Loucy (cell line): ENCODE measurements around the gene PCDHGA1.

ENCODE experiments used
- H2AFZ ChIP-seq: fragments of 200-600 bp; sonication (generic); 2 replicates; pipeline ENCODE4 v1.6.0; 2016; ENCODE audit warnings: antibody characterized with exemption, mild to moderate bottlenecking, low read length, moderate library complexity
- H3F3A ChIP-seq: fragments of 200-600 bp; 2 replicates; pipeline ENCODE4 v1.6.0; 2016; ENCODE audit warnings: antibody characterized with exemption, low read depth, mild to moderate bottlenecking
- H3K27me3 ChIP-seq: fragments of 200-600 bp; sonication (generic); 2 replicates; pipeline ENCODE4 v1.6.1; 2014; ENCODE audit warnings: low read length, mild to moderate bottlenecking; ENCODE audit not compliant: insufficient read depth, poor library complexity, severe bottlenecking
- H3K36me3 ChIP-seq: fragments of 200-600 bp; sonication (generic); 2 replicates; pipeline ENCODE4 v1.6.1; 2016; ENCODE audit warnings: low read length; ENCODE audit not compliant: insufficient read depth
- H3K4me1 ChIP-seq: fragments of 200-600 bp; sonication (generic); 2 replicates; pipeline ENCODE4 v1.5.1; 2014; ENCODE audit warnings: low read length, mild to moderate bottlenecking; ENCODE audit not compliant: insufficient read depth, poor library complexity, severe bottlenecking
- H3K4me2 ChIP-seq: fragments of 200-600 bp; sonication (generic); 2 replicates; pipeline ENCODE4 v1.6.0; 2014; ENCODE audit warnings: antibody characterized with exemption, low read length, low read depth, mild to moderate bottlenecking; ENCODE audit not compliant: poor library complexity, severe bottlenecking
- H3K4me3 ChIP-seq: fragments of 200-600 bp; sonication (generic); 2 replicates; pipeline ENCODE4 v1.5.1; 2014; ENCODE audit warnings: low read length, mild to moderate bottlenecking, mixed read lengths; ENCODE audit not compliant: poor library complexity, severe bottlenecking
- H3K79me2 ChIP-seq: fragments of 200-600 bp; sonication (generic); 2 replicates; pipeline ENCODE4 v1.6.1; 2014; ENCODE audit warnings: low read length; ENCODE audit not compliant: insufficient read depth
- H3K9ac ChIP-seq: fragments of 200-600 bp; sonication (generic); 2 replicates; pipeline ENCODE4 v1.6.0; 2014; ENCODE audit warnings: mild to moderate bottlenecking, low read depth, low read length, moderate library complexity; ENCODE audit not compliant: poor library complexity, severe bottlenecking
- H3K9me2 ChIP-seq: fragments of 200-600 bp; sonication (generic); replicated peaks from 2 replicates; pipeline ENCODE4 v1.6.1; 2016; ENCODE audit warnings: low read depth, low read length, mixed read lengths
- H3K9me3 ChIP-seq: fragments of 200-600 bp; sonication (generic); 2 replicates; pipeline ENCODE4 v1.6.1; 2014; ENCODE audit warnings: mild to moderate bottlenecking, antibody characterized with exemption, low read length, low read depth; ENCODE audit not compliant: insufficient read depth
- H4K20me1 ChIP-seq: fragments of 200-600 bp; sonication (generic); 2 replicates; pipeline ENCODE4 v1.6.0; 2014; ENCODE audit warnings: antibody characterized with exemption, low read length, mild to moderate bottlenecking; ENCODE audit not compliant: insufficient read depth, poor library complexity, severe bottlenecking
- EZH2phosphoT487 ChIP-seq: fragments of 200-600 bp; IDR thresholded peaks from 2 replicates; pipeline ENCODE4 v1.6.1; 2018; ENCODE audit warnings: antibody characterized with exemption, mild to moderate bottlenecking, moderate library complexity, borderline replicate concordance
- TF ChIP-seq, protein P1 (sequence below): fragments of 200-600 bp; sonication (generic); conservative IDR thresholded peaks from 2 replicates; pipeline ENCODE4 v1.5.1; 2014; ENCODE audit warnings: mild to moderate bottlenecking, antibody characterized with exemption, low read length

PCDHGA1 gene

GRCh38 chr5:141369994-141370848 is 39.9 kb downstream of the PCDHGA1 start, which contains the start of gene PCDHGB3:
TSS of gene PCDHGB3 (plus strand) at chr5:141370242. CDS start at chr5:141370395, 153 bp downstream.
- no peaks in the 10 kb centered on the region for H3K27me3 ChIP-seq
- H3K79me2 ChIP-seq = no peaks in the 10 kb centered on the region
- no peak within 1 kb of the TSS for H3K9ac ChIP-seq
- H3K36me3 ChIP-seq = no peaks in the 10 kb centered on the region
- no peaks in the 10 kb centered on the region for H3F3A ChIP-seq
- TF ChIP-seq, protein P1, sequence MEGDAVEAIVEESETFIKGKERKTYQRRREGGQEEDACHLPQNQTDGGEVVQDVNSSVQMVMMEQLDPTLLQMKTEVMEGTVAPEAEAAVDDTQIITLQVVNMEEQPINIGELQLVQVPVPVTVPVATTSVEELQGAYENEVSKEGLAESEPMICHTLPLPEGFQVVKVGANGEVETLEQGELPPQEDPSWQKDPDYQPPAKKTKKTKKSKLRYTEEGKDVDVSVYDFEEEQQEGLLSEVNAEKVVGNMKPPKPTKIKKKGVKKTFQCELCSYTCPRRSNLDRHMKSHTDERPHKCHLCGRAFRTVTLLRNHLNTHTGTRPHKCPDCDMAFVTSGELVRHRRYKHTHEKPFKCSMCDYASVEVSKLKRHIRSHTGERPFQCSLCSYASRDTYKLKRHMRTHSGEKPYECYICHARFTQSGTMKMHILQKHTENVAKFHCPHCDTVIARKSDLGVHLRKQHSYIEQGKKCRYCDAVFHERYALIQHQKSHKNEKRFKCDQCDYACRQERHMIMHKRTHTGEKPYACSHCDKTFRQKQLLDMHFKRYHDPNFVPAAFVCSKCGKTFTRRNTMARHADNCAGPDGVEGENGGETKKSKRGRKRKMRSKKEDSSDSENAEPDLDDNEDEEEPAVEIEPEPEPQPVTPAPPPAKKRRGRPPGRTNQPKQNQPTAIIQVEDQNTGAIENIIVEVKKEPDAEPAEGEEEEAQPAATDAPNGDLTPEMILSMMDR = no peak
- no peak for TF ChIP-seq EZH2phosphoT487
- H3K4me2 ChIP-seq = no peak within 1 kb of the TSS
- H3K4me1 ChIP-seq = no peaks in the 10 kb centered on the region
- H3K9me2 ChIP-seq = no peaks in the 10 kb centered on the region
- no peak within 1 kb of the TSS for H2AFZ ChIP-seq
- H3K9me3 ChIP-seq = peaks cover 2% of the 10 kb centered on the region; the same call in 1 of the 2 replicates
- no peak within 1 kb of the TSS for H3K4me3 ChIP-seq
- no peaks in the 10 kb centered on the region for H4K20me1 ChIP-seq

GRCh38 chr5:141371572-141372475 is 41.5 kb downstream of the PCDHGA1 start:
- H3K79me2 ChIP-seq = no peaks in the 10 kb centered on the region
- H3K9me3 ChIP-seq = peaks cover 2% of the 10 kb centered on the region; the same call in 1 of the 2 replicates
- no peaks in the 10 kb centered on the region for H3K27me3 ChIP-seq

DNA sequence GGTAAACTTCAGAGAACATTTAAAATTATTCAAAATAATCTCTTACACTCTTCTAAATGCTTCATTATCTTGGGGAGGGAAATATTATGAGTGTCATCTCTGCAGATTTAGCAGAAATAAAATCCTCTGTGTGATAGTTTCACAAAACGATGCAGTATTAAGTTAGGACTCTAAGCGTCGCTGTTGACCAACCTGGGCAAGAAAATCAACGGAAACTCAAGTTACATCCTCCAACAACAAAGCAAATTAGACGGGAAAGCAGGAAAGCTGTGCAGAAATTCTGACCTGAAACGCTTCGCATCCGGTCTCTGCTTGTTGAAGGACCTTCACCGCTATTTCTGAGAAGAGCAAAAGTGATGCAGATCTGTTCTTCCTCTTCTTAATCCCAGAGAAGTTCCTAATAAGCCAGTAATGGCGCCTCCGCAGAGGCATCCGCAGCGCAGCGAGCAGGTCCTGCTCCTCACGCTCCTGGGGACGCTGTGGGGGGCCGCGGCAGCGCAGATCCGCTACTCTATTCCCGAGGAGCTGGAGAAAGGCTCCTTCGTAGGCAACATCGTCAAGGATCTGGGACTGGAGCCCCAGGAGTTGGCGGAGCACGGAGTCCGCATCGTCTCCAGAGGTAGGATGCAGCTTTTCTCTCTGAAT is 43.5 kb downstream of the PCDHGA1 start, which contains the start of gene PCDHGA6:
PCDHGA6 (plus strand) TSS at position 219 of the 645 bp plus-strand sequence; CDS start at position 412, 193 bp downstream.
- no peaks in the 10 kb centered on the region for H4K20me1 ChIP-seq
- H3K4me1 ChIP-seq = no peaks in the 10 kb centered on the region
- H3K79me2 ChIP-seq = no peaks in the 10 kb centered on the region
- H3F3A ChIP-seq = no peaks in the 10 kb centered on the region
- H3K36me3 ChIP-seq = no peaks in the 10 kb centered on the region
- no peak within 1 kb of the TSS for H3K4me2 ChIP-seq
- H3K9me2 ChIP-seq = no peaks in the 10 kb centered on the region
- no peak within 1 kb of the TSS for H3K4me3 ChIP-seq
- TF ChIP-seq, protein P1 = no peak
- TF ChIP-seq EZH2phosphoT487 = no peak
- no peak within 1 kb of the TSS for H2AFZ ChIP-seq
- peaks cover 2% of the 10 kb centered on the region; the same call in 1 of the 2 replicates for H3K9me3 ChIP-seq
- H3K9ac ChIP-seq = no peak within 1 kb of the TSS
- H3K27me3 ChIP-seq = no peaks in the 10 kb centered on the region

More at GRCh38 chr5:141371572-141372475, 41.5 kb downstream of the PCDHGA1 start:
- H3K9ac ChIP-seq = no peak overlapping the region
- H3K9me2 ChIP-seq = no peaks in the 10 kb centered on the region
- TF ChIP-seq, protein P1 = no peak
- TF ChIP-seq EZH2phosphoT487 = no peak
- no peak overlapping the region for H3K4me2 ChIP-seq
- no peaks in the 10 kb centered on the region for H4K20me1 ChIP-seq
- H3K36me3 ChIP-seq = no peaks in the 10 kb centered on the region
- H3K4me3 ChIP-seq = no peak overlapping the region
- H3K4me1 ChIP-seq = no peaks in the 10 kb centered on the region
- no peak overlapping the region for H2AFZ ChIP-seq
- no peaks in the 10 kb centered on the region for H3F3A ChIP-seq
